ENCODE data around the gene NUDT1. TPM values are rescaled to one million over a fixed set of nuclear protein-coding genes. Genes with fewer than 3 reads are reported as not detected.

NUDT1 gene
- total RNA-seq, 6 donors from 2014 or later = 6.3 to 23.2 (median 13.9) TPM

GRCh38 chr7:2273866-2274265, 31.8 kb downstream of the NUDT1 start:
- H3K27me3 ChIP-seq = no peaks in the 10 kb centered on the region
- DNase-seq (no peak), ATAC-seq (ENCODE audit: low FRiP score in 2 of 2) (no peak)
- H3K4me1 ChIP-seq = peaks cover 0 to 6% (median 5%) of the 10 kb centered on the region in 4 donors
- H3K4me3 ChIP-seq = no peak overlapping the region
- no peaks in the 10 kb centered on the region for H3K9me3 ChIP-seq
- H3K27ac ChIP-seq = no peak overlapping the region
- WGBS, 2 donors = 94 to 96% methylated on average over 20 of the region's 20 CpGs
- TF ChIP-seq POLR2A (IDR thresholded peaks at IDR 0.05) (no peak), POLR2AphosphoS5 (IDR thresholded peaks at IDR 0.05) (no peak), EP300 (IDR thresholded peaks at IDR 0.05) (no peak), CTCF (IDR thresholded peaks at IDR 0.05) (no peak)
- peaks cover 5 to 44% (median 33%) of the 10 kb centered on the region in 4 donors for H3K36me3 ChIP-seq

GRCh38 chr7:2274666-2275065, 32.6 kb downstream of the NUDT1 start:
- WGBS, 2 donors = 100% methylated on average over 2 to 7 of the region's 7 CpGs
- ATAC-seq (ENCODE audit: low FRiP score in 2 of 2) (peak in 1 of 2 donors; percentile 25), DNase-seq (no peak)
- peaks cover 0 to 4% (median 3%) of the 10 kb centered on the region in 4 donors for H3K4me1 ChIP-seq
- H3K9me3 ChIP-seq = no peaks in the 10 kb centered on the region
- no peak overlapping the region for H3K27ac ChIP-seq
- TF ChIP-seq EP300 (IDR thresholded peaks at IDR 0.05) = no peak
- TF ChIP-seq POLR2AphosphoS5 (IDR thresholded peaks at IDR 0.05) = no peak
- TF ChIP-seq CTCF (IDR thresholded peaks at IDR 0.05) = no peak
- no peak for TF ChIP-seq POLR2A (IDR thresholded peaks at IDR 0.05)
- H3K36me3 ChIP-seq = peaks cover 5 to 44% (median 33%) of the 10 kb centered on the region in 4 donors
- H3K27me3 ChIP-seq = no peaks in the 10 kb centered on the region
- no peak overlapping the region for H3K4me3 ChIP-seq

- 89 to 93% methylated on average over 17 to 18 of the region's 18 CpGs for WGBS, 2 donors
- no peak for ATAC-seq (ENCODE audit: low FRiP score in 2 of 2)
- Histone ChIP-seq H3K9me3 (no peaks in the 10 kb centered on the region), H3K36me3 (peaks cover 5 to 44% (median 33%) of the 10 kb centered on the region in 4 donors), H3K27me3 (no peaks in the 10 kb centered on the region), H3K27ac (no peak overlapping the region), H3K4me3 (no peak overlapping the region), H3K4me1 (no peaks in the 10 kb centered on the region)
- TF ChIP-seq POLR2A (IDR thresholded peaks at IDR 0.05) (no peak), POLR2AphosphoS5 (IDR thresholded peaks at IDR 0.05) (no peak), EP300 (IDR thresholded peaks at IDR 0.05) (no peak), CTCF (IDR thresholded peaks at IDR 0.05) (no peak)
- DNase-seq = no peak
Measured at GRCh38 chr7:2275101-2275500, 33.1 kb downstream of the NUDT1 start.

- DNase-seq = peak in 1 of 2 donors; percentile 58
- no peak for ATAC-seq (ENCODE audit: low FRiP score in 2 of 2)
- H3K36me3 ChIP-seq = peaks cover 5 to 38% (median 25%) of the 10 kb centered on the region in 4 donors
Measured at GRCh38 chr7:2276107-2276506, 34.1 kb downstream of the NUDT1 start.

More at GRCh38 chr7:2276107-2276506, 34.1 kb downstream of the NUDT1 start:
- TF ChIP-seq POLR2AphosphoS5 (IDR thresholded peaks at IDR 0.05) (no peak), CTCF (IDR thresholded peaks at IDR 0.05) (no peak), EP300 (IDR thresholded peaks at IDR 0.05) (no peak), POLR2A (IDR thresholded peaks at IDR 0.05) (no peak)
- peaks cover 0 to 4% (median 0%) of the 10 kb centered on the region in 4 donors for H3K4me1 ChIP-seq
- H3K4me3 ChIP-seq = no peak overlapping the region
- no peak overlapping the region for H3K27ac ChIP-seq
- WGBS, 2 donors = 88 to 95% methylated on average over 9 to 15 of the region's 18 CpGs
- no peaks in the 10 kb centered on the region for H3K9me3 ChIP-seq
- H3K27me3 ChIP-seq = no peaks in the 10 kb centered on the region

All from upper lobe of left lung (tissue), 6 donors.